Kidney (tissue), 14 donors: ENCODE results near the gene NDC1. TPM values are rescaled to one million over a fixed set of nuclear protein-coding genes. Genes with fewer than 3 reads are reported as not detected.

Source experiments
- DNase-seq, 5 donors: peaks; one replicate each; pipeline ENCODE4 v3.0.0-alpha.2; 2013 to 2020
- FAIRE-seq: peaks from 2 replicates; lab custom pipeline; 2012; peaks lifted over from hg19 to GRCh38; lab: Jason Lieb, UNC
- H3K27ac ChIP-seq, 2 donors: one replicate each; pipeline ENCODE4 v1.7.0; 2013; ENCODE audit warnings: low read depth in 2 of 2, low read length in 2 of 2, inconsistent platforms in 1 of 2
- H3K27me3 ChIP-seq: one replicate; pipeline ENCODE4 v1.7.1; 2013; ENCODE audit warnings: low read length, inconsistent platforms; ENCODE audit not compliant: control insufficient read depth, insufficient read depth
- H3K36me3 ChIP-seq, 3 donors: one replicate each; pipeline versions ENCODE4 v1.7.0 to v1.7.1; 2013; ENCODE audit warnings: low read length in 3 of 3, control low read depth in 1 of 3, inconsistent platforms in 1 of 3; ENCODE audit not compliant: insufficient read depth in 3 of 3, control insufficient read depth in 2 of 3
- H3K4me1 ChIP-seq, 3 donors: one replicate each; pipeline versions ENCODE4 v1.7.0 to v1.7.1; 2013; ENCODE audit warnings: low read length in 3 of 3, inconsistent platforms in 1 of 3, low read depth in 1 of 3; ENCODE audit not compliant: control insufficient read depth in 2 of 3, insufficient read depth in 2 of 3
- H3K4me3 ChIP-seq, 3 donors: one replicate each; pipeline versions ENCODE4 v1.7.0 to v1.8.1; 2013; ENCODE audit warnings: low read length in 3 of 3, control low read depth in 1 of 3, inconsistent platforms in 1 of 3
- H3K9ac ChIP-seq, 3 donors: one replicate each; pipeline versions ENCODE4 v1.7.0 to v1.7.1; 2013; ENCODE audit warnings: low read length in 3 of 3, control low read depth in 1 of 3, inconsistent platforms in 1 of 3
- H3K9me3 ChIP-seq, 3 donors: one replicate each; pipeline versions ENCODE4 v1.7.0 to v1.7.1; 2013; ENCODE audit warnings: low read length in 3 of 3, control low read depth in 1 of 3, inconsistent platforms in 1 of 3; ENCODE audit not compliant: control insufficient read depth in 2 of 3, insufficient read depth in 1 of 3
- intact Hi-C: fragments of 100-400 bp; cut with DNase I; formaldehyde crosslinking; loops from one replicate; pipeline ENCODE4 v1.11.1; 2022
- polyA plus RNA-seq: library from polyadenylated mRNA; stranded (reverse); fragments of 350-450 nt; fragmentation: Illumina TruSeq; extraction: RNeasy Lipid Tissue Mini Kit (QIAGEN cat#74804); gene quantifications from one replicate; pipeline ENCODE4 v1.2.3, GENCODE V29; 2014; ENCODE audit warnings: low read depth, low replicate concordance; ENCODE audit not compliant: insufficient read depth
- total RNA-seq: library from RNA; stranded (reverse); fragmentation: NEBNext Ultra II Directional; extraction: Animal tissue kit (Norgen Biotek cat#: 25700); gene quantifications from one replicate; pipeline ENCODE4 v1.2.1, GENCODE V29; 2021
- TF ChIP-seq, protein P1 (sequence below): IDR thresholded peaks from 3 replicates; pipeline ENCODE4 v1.5.1; 2012; ENCODE audit warnings: mild to moderate bottlenecking, moderate library complexity, borderline replicate concordance; ENCODE audit not compliant: insufficient read depth; ENCODE audit errors: extremely low read depth
- donor health status: control.
- donor health status: control.
- donor health status: control.
- donor health status: control.
- donor health status: control.
- donor health status: DM: yes; HTN: yes; CAD: no.
- donor health status: Normal renal cell carcinoma (clear cell type).

The NDC1 gene
- total and polyA plus RNA-seq, 2 donors from 2014 or later, result 5.6 to 8.5 TPM

DNA sequence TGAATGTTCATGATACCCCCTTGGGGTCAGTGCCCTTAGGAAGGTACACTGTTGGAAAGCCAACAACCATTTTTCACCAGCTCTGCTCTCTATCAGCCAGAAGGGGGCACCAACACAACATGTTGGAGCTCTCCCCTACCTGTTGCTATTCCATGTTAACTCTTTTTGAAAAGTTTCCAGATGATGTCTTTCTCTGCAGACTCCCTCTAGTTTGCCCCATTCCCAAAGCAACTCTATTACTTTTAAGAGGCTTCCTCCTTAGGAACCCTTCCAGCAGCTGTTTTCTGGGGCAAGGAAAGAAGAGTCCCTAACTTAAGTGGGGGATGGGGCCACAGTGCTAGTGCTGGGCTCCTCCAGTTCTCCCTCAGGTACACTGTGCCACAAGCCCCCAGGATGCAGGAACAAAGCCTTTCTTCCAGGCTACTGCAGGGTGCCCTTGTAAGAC lies 22.9 kb upstream of the NDC1 start:
- intact Hi-C loops, result no loop called here
- Histone ChIP-seq H3K9ac (no peak overlapping the region), H3K27me3 (no peaks in the 10 kb centered on the region), H3K36me3 (peaks cover 0 to 22% (median 21%) of the 10 kb centered on the region in 3 donors), H3K9me3 (no peaks in the 10 kb centered on the region), H3K27ac (no peak overlapping the region), H3K4me1 (no peaks in the 10 kb centered on the region), H3K4me3 (no peak overlapping the region)
- DNase-seq (peak in 3 of 5 donors; percentile 48 to 81 (median 72)), FAIRE-seq (no peak)
- TF ChIP-seq, protein P1, sequence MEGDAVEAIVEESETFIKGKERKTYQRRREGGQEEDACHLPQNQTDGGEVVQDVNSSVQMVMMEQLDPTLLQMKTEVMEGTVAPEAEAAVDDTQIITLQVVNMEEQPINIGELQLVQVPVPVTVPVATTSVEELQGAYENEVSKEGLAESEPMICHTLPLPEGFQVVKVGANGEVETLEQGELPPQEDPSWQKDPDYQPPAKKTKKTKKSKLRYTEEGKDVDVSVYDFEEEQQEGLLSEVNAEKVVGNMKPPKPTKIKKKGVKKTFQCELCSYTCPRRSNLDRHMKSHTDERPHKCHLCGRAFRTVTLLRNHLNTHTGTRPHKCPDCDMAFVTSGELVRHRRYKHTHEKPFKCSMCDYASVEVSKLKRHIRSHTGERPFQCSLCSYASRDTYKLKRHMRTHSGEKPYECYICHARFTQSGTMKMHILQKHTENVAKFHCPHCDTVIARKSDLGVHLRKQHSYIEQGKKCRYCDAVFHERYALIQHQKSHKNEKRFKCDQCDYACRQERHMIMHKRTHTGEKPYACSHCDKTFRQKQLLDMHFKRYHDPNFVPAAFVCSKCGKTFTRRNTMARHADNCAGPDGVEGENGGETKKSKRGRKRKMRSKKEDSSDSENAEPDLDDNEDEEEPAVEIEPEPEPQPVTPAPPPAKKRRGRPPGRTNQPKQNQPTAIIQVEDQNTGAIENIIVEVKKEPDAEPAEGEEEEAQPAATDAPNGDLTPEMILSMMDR, result peak; percentile 62

DNA sequence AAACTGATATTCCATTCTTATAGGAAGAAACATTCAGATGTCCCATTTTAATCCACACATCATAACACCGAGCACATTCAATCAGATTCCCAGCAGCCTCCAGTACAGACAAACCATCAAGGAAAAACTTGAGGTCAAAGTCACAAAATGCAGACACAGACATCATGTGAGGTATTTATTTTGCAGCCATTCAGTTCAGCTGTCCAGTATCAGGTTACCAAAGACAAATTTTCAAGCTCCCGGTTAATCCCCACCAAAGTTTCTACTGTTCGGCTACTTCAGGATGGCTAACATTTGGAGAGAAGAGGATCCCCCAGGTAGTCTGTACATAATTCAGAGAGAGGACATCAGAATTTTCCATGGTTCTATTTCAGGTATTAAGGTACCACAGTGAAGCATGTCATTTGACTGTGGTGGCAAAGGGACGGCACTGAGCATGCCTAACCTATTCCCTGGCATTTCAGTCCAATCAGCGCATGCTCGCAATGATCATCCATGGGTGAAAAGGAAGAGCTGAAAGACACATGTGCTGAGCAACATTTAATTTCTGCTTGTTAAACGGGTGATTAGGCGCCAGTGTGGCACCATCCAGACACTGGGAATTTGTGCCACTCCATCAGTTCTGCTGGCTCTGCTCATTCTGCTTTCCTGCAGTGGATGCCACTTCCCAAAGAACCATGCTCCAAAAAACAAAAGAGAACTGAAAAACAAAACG lies 13.6 kb upstream of the NDC1 start:
- Histone ChIP-seq H3K9ac (no peak overlapping the region), H3K4me3 (no peak overlapping the region), H3K27me3 (no peaks in the 10 kb centered on the region), H3K36me3 (peaks cover 2 to 27% (median 26%) of the 10 kb centered on the region in 3 donors), H3K4me1 (no peaks in the 10 kb centered on the region), H3K27ac (no peak overlapping the region), H3K9me3 (no peaks in the 10 kb centered on the region)
- DNase-seq (peak in 2 of 5 donors; percentile 46 to 68), FAIRE-seq (no peak)
- TF ChIP-seq, protein P1, result no peak
- intact Hi-C loops, result no loop called here

DNA sequence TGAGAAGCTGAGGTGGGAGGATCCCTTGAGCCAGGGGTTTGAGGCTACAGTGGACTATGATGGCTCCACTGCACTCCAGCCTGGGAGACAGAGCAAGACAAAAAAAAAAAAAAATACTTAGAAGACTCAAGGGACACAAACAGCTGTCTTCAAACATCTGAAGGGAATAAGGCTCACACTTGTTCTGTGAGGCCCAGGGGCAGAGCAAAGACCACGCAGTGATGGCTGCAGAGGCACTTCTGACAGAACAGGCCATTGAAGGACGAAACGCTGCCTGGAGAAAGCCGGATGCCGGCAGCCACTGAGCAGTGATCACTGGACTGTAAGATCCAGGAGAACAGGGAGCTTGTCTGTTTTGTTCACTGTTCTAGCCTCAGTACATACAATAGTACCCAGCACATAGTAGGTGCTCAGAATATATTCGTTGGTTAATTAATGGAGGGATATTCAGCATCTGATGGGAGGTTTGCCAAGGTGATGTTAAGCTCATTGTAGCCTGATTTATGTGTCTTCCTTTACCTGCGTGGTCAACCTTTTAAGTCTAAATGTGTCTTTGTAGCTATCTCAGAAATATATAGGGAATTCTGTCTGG lies 12.1 kb upstream of the NDC1 start:
- FAIRE-seq (no peak), DNase-seq (no peak)
- H3K9me3 ChIP-seq, result no peaks in the 10 kb centered on the region
- intact Hi-C loops, result no loop called here
- H3K27me3 ChIP-seq, result no peaks in the 10 kb centered on the region
- H3K9ac ChIP-seq, result no peak overlapping the region
- no peak overlapping the region for H3K27ac ChIP-seq
- TF ChIP-seq, protein P1, result no peak
- no peaks in the 10 kb centered on the region for H3K4me1 ChIP-seq
- H3K4me3 ChIP-seq, result no peak overlapping the region
- H3K36me3 ChIP-seq, result peaks cover 0 to 12% (median 12%) of the 10 kb centered on the region in 3 donors
